Right cardiac atrium (tissue), 5 donors: Measurements from ENCODE around the gene RAB1A. TPM values are rescaled to one million over a fixed set of nuclear protein-coding genes. Genes with fewer than 3 reads are reported as not detected.
A peak's percentile ranks its signal among the peaks of the same experiment; 100 is the strongest.

ENCODE experiments used
- ATAC-seq, 2 donors: fragments of 200-7000 bp; cut with Tn5 transposase; one replicate each; pipeline versions ENCODE4 v1.8.0 to v1.9.1; 2020; ENCODE audit warnings: moderate library complexity in 2 of 2, mild to moderate bottlenecking in 1 of 2
- DNase-seq, 3 donors: peaks; one replicate each; pipeline ENCODE4 v3.0.0-alpha.2; 2020
- H3K27ac ChIP-seq: one replicate; pipeline ENCODE4 v1.5.1; 2013; ENCODE audit warnings: mild to moderate bottlenecking, low read length, control low read depth, moderate library complexity
- H3K27me3 ChIP-seq: one replicate; pipeline ENCODE4 v1.6.1; 2013; ENCODE audit not compliant: control insufficient read depth, insufficient read depth
- H3K4me1 ChIP-seq: one replicate; pipeline ENCODE4 v1.6.1; 2013; ENCODE audit warnings: low read length; ENCODE audit not compliant: control insufficient read depth, insufficient read depth
- H3K4me3 ChIP-seq: one replicate; pipeline ENCODE4 v1.5.1; 2013; ENCODE audit warnings: low read length, control low read depth
- H3K9me3 ChIP-seq: one replicate; pipeline ENCODE4 v1.6.1; 2013; ENCODE audit warnings: low read length; ENCODE audit not compliant: control insufficient read depth
- WGBS: extraction: QIAGEN DNeasy Blood & Tissue Kit; methylation state at CpG from one replicate; pipeline ENCODE4 v1.1.7; 2013; 5-methylcytosine and 5-hydroxymethylcytosine counted together
- intact Hi-C, 4 donors: fragments of 100-400 bp; cut with DNase I; formaldehyde crosslinking; loops; one replicate each; pipeline versions ENCODE4 v1.11.0 to v1.14.0; 2022 to 2023
- polyA plus RNA-seq: library from polyadenylated mRNA; stranded (reverse); fragments of 200-250 nt; gene quantifications from one replicate; pipeline ENCODE4 v1.2.3, GENCODE V29; 2013
- total RNA-seq, 4 donors: library from RNA; stranded (reverse); fragmentation: NEBNext Ultra II Directional; extraction: Animal tissue kit (Norgen Biotek cat#: 25700); gene quantifications; one replicate each; pipeline ENCODE4 v1.2.1, GENCODE V29; 2021
- donor health status: healthy with polysubstance abuse.
- donor health status: DM: no; HTN: yes; CAD: no.
- donor health status: DM: no; HTN: no; CAD: no.
- donor health status: DM: no; HTN: yes; CAD: no; lungs with severe emphysema.
- donor health status: DM: yes; HTN: yes; CAD: no.

The RAB1A gene
- total and polyA plus RNA-seq, 5 donors = 118 to 157 (median 137) TPM

GRCh38 chr2:65059071-65059470 lies 70.8 kb downstream of the RAB1A start:
- Histone ChIP-seq H3K4me1 (peaks cover 16% of the 10 kb centered on the region), H3K27ac (no peak overlapping the region), H3K4me3 (no peak overlapping the region), H3K27me3 (no peaks in the 10 kb centered on the region), H3K9me3 (no peaks in the 10 kb centered on the region)
- intact Hi-C loops = no loop called here
- ATAC-seq (no peak), DNase-seq (peak in 1 of 3 donors; percentile 43)
- WGBS = 58% methylated on average over 1 of the region's 1 CpG

- peak overlapping the region; percentile 68 for H3K4me3 ChIP-seq
- no peak overlapping the region for H3K27ac ChIP-seq
- DNase-seq (no peak), ATAC-seq (peak in 1 of 2 donors; percentile 8)
- 60% methylated on average over 6 of the region's 6 CpGs for WGBS
- H3K27me3 ChIP-seq = no peaks in the 10 kb centered on the region
- peaks cover 8% of the 10 kb centered on the region for H3K4me1 ChIP-seq
- intact Hi-C loops = no loop called here
- no peaks in the 10 kb centered on the region for H3K9me3 ChIP-seq
These were observed 72.4 kb downstream of the RAB1A start for GRCh38 chr2:65057391-65058052.

- H3K27ac ChIP-seq = peak overlapping the region; percentile 78
- peak overlapping the region; percentile 68 for H3K4me3 ChIP-seq
- no peaks in the 10 kb centered on the region for H3K9me3 ChIP-seq
- no peak for ATAC-seq
- intact Hi-C loops = no loop called here
- peaks cover 8% of the 10 kb centered on the region for H3K4me1 ChIP-seq
- no peaks in the 10 kb centered on the region for H3K27me3 ChIP-seq
- 2% methylated on average over 5 of the region's 5 CpGs for WGBS
- DNase-seq = no peak
These were observed 72.9 kb downstream of the RAB1A start for GRCh38 chr2:65057054-65057375.

GRCh38 chr2:65056215-65057053 lies 73.5 kb downstream of the RAB1A start, which contains the start of gene CEP68:
Gene CEP68 (plus strand): TSS chr2:65056416. CDS start chr2:65069445, 13,029 bp downstream.
- DNase-seq (peak; percentile 97 to 99 (median 99)), ATAC-seq (peak; percentile 98)
- Histone ChIP-seq H3K27ac (peak within 1 kb of the TSS; percentile 78), H3K4me1 (peaks cover 4% of the 10 kb centered on the region), H3K9me3 (no peaks in the 10 kb centered on the region), H3K27me3 (no peaks in the 10 kb centered on the region), H3K4me3 (peak within 1 kb of the TSS; percentile 73)
- WGBS = under 1% methylated on average over 99 of the region's 99 CpGs
- intact Hi-C loops = no loop called here

GRCh38 chr2:65055422-65056214 lies 74.3 kb downstream of the RAB1A start:
- DNase-seq = peak in 1 of 3 donors; percentile 77
- Histone ChIP-seq H3K27me3 (no peaks in the 10 kb centered on the region), H3K4me1 (peaks cover 3% of the 10 kb centered on the region), H3K27ac (peak overlapping the region; percentile 49), H3K9me3 (no peaks in the 10 kb centered on the region), H3K4me3 (peak overlapping the region; percentile 73)
- intact Hi-C loops = no loop called here
- ATAC-seq = peak; percentile 5 to 29
- 9% methylated on average over 42 of the region's 42 CpGs for WGBS

- DNase-seq (no peak), ATAC-seq (no peak)
- Histone ChIP-seq H3K9me3 (no peaks in the 10 kb centered on the region), H3K4me1 (peaks cover 3% of the 10 kb centered on the region), H3K4me3 (peak overlapping the region; percentile 73), H3K27ac (no peak overlapping the region), H3K27me3 (no peaks in the 10 kb centered on the region)
- 82% methylated on average over 4 of the region's 4 CpGs for WGBS
- intact Hi-C loops = no loop called here
These were observed 75.0 kb downstream of the RAB1A start for GRCh38 chr2:65054749-65055421.

- Histone ChIP-seq H3K4me3 (no peak overlapping the region), H3K9me3 (no peaks in the 10 kb centered on the region), H3K27me3 (no peaks in the 10 kb centered on the region), H3K4me1 (no peaks in the 10 kb centered on the region), H3K27ac (no peak overlapping the region)
- ATAC-seq (no peak), DNase-seq (no peak)
- WGBS = 40% methylated on average over 1 of the region's 1 CpG
- intact Hi-C loops = no loop called here
These were observed 76.7 kb downstream of the RAB1A start for GRCh38 chr2:65053199-65053598.

GRCh38 chr2:65050931-65051330 lies 79.0 kb downstream of the RAB1A start:
- H3K4me1 ChIP-seq = no peaks in the 10 kb centered on the region
- intact Hi-C loops = no loop called here
- H3K27me3 ChIP-seq = no peaks in the 10 kb centered on the region
- 96% methylated on average over 3 of the region's 3 CpGs for WGBS
- no peak overlapping the region for H3K4me3 ChIP-seq
- ATAC-seq (no peak), DNase-seq (no peak)
- no peak overlapping the region for H3K27ac ChIP-seq
- H3K9me3 ChIP-seq = no peaks in the 10 kb centered on the region

GRCh38 chr2:65049010-65049639 lies 80.8 kb downstream of the RAB1A start:
- no peaks in the 10 kb centered on the region for H3K9me3 ChIP-seq
- DNase-seq (no peak), ATAC-seq (no peak)
- no peaks in the 10 kb centered on the region for H3K27me3 ChIP-seq
- 83% methylated on average over 1 of the region's 1 CpG for WGBS
- H3K4me3 ChIP-seq = no peak overlapping the region
- no peak overlapping the region for H3K27ac ChIP-seq
- no peaks in the 10 kb centered on the region for H3K4me1 ChIP-seq
- intact Hi-C loops = no loop called here

GRCh38 chr2:65046633-65047407 lies 83.1 kb downstream of the RAB1A start:
- no peak overlapping the region for H3K4me3 ChIP-seq
- no peak overlapping the region for H3K27ac ChIP-seq
- DNase-seq (no peak), ATAC-seq (peak; percentile 77 to 79)
- intact Hi-C loops = no loop called here
- H3K9me3 ChIP-seq = no peaks in the 10 kb centered on the region
- WGBS = 82% methylated on average over 11 of the region's 11 CpGs
- H3K4me1 ChIP-seq = no peaks in the 10 kb centered on the region
- no peaks in the 10 kb centered on the region for H3K27me3 ChIP-seq
